Activated CD8-positive, alpha-beta memory T cell treated with anti-CD3 and anti-CD28 coated beads, Interleukin-2, amount 50 U/mL, for 1 hour (primary cell): Measurements from ENCODE around the gene CKS1B.
A peak's percentile ranks its signal among the peaks of the same experiment; 100 is the strongest.

Source experiments
- DNase-seq: peaks from one replicate; pipeline ENCODE4 v3.0.0-alpha.2; 2020; ENCODE audit errors: extremely low read depth

Gene CKS1B

DNA sequence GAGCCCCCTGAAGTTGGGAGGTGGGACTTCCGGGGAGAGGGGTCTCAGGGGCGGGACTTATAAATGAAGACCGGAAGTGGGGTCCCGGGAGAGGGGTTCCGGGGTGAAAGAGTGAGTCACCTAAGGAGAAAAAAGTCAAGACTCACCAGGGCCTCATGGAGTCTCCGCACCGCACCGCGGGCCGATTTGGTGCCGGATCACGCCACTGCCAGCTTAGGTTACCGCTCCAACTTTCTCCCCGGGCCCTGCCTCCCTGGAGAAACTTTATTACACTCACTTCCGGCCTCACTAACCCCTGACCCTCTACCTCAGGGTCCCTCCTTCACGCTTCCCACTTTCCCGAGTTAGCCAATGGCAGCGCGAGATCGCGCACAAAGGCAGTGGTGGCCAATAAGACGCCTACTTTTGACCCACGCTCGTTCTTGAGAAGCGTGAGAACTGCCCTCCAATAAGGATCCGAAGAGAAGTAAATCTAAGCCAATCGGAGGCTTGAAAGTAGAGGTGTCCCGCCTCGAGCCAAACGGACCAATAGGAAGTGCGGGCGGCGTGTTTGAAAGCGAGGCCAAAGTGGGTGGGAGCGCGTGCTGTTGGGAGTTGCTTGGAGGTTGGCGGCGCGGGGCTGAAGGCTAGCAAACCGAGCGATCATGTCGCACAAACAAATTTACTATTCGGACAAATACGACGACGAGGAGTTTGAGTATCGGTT is at the start of gene CKS1B:
CKS1B (plus strand) TSS at position 580 of the 706 bp plus-strand sequence; CDS start at position 645, 65 bp downstream.
- DNase-seq, result peak; percentile 97

DNA sequence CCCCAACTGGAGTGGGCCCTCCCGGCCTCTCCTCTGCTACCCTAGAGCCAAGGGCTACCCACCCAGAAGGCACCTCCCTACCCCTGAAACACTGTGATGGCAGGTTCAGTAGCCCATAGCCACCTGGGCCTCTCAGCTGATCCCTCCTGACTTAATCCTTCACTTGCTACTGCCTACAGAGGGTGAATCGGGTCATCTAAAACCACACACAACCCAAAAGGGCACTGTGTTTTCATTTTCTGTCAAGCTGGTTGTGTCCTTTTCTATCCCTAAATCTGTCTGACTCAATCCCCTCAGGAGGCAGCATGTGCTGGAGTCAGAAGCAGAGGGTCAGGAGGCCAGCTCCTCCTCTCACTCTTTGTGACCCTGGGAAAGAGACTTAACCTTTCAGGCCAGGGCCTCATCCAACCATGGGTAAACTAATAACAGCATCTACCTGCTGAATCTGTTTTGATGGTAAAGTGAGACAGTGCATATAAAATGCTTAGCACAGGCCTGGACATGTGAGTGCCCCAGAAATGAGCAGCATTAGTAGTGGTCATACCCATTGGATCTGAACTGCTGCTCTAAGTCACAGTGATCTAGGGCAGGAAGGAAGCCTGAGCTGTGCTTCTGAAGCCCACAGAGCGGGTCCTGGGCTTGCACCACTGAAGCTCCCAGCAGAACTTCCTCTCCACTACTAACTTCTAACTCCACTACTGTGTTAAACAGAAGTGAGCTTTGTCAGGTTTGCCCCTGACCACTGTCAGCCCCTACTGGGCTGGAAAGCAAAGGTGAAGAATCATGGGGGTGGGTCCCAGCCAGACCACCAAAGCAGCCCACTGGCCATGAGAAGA is 48.9 kb upstream of the CKS1B start:
- DNase-seq, result no peak

DNA sequence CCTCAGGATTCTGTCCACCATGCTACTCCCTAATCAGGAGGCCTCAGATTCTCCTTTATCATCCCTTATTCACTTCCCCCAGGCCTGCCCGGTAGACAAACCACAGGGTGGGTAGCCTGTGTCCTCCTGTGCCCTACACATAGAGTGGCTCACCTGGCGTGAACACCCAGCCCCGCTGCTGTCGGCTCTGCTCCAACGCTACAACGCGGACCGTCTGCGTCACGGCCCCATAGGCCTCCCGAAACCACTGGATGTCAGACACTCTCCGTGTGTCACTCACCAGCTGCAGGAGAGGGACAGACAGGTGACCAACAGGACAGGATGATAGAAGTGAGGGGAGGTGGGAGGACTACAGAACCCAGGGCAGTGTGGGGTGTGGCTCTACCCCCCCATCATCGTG is 48.3 kb upstream of the CKS1B start:
- DNase-seq, result no peak

DNA sequence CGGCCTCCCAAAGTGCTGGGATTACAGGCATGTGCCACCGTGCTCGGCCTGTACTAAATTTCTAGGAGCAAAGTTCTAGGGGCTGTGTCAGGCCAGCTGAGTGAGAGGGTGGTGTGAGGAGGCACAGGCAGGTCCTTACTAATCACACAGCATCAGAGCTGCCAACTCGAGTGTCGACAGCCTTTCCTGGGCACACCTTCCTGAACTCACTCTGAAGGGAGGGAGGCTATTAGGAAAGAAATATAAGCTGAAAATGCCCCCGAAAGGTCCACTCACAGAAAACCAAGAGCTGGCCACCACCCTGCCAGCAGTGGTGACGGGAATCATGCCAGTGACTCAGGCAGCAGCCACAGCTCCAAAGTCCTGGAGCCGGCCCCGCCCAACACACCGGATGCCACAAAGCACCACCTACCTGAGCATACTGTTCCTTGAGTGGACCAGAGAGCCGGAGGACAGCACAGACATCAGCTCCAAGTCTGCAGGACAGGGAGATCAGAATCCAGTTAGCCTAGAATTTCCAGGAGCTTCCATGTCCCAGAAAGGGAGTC is 42.5 kb upstream of the CKS1B start:
- DNase-seq, result no peak

DNA sequence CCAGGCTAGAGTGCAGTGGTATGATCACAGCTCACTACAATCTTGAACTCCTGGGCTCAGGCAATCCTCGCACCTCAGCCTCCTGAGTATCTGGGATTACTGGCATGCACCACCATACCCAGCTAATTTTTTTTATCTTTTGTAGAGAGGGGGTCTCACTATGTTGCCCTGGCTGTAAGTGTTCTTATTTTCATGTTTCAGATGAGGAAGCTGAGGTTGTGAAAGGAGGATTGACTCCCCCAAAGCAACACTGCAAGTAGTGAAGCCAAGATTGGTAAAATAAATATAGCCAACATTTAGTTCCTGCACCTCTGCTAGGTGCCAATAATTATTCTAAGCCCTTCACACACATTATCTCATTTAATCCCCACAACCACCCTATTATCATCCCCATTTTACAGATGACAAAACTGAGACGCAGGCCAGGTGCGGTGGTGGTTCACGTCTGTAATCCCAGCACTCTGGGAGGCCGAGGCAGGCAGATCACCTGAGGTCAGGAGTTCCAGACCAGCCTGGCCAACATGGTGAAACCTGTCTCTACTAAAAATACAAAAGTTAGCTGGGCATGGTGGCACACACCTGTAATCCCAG is 40.0 kb upstream of the CKS1B start:
- no peak for DNase-seq

DNA sequence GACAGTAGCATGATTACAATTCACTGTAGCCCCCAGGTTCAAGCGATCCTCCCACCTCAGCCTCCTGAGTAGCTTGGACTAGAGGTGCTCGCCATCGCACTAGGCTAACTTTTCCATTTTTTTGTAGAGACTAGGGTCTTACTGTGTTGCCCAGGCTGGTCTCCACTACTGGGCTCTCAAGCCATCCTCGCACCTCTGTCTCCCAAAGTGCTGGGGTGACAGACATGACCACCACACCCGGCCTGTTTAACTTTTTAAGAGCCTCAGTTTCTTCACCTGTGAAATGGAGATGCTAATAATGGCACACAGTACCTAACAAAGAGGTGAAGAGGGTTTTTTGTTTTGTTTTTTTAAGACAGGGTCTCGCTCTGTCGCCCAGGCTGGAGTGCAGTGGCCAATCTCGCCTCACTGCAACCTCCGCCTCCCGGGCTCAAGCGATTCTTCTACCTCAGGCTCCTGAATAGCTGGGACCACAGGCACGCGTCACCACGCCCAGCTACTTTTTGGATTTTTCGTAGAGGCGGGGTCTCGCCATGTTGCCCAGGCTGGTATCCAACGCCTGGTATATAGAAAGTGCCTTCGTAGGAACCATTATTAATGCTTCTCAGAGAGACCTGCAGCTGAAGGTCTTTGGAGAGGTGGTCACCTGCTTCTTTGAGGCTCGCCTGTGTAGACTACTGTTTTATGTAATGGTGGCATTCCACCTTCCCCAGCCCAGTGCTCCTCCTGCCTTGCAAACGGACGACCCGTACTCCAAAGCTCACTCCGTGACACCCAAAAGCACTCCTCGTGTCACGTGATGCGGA is 38.5 kb upstream of the CKS1B start:
- no peak for DNase-seq

DNA sequence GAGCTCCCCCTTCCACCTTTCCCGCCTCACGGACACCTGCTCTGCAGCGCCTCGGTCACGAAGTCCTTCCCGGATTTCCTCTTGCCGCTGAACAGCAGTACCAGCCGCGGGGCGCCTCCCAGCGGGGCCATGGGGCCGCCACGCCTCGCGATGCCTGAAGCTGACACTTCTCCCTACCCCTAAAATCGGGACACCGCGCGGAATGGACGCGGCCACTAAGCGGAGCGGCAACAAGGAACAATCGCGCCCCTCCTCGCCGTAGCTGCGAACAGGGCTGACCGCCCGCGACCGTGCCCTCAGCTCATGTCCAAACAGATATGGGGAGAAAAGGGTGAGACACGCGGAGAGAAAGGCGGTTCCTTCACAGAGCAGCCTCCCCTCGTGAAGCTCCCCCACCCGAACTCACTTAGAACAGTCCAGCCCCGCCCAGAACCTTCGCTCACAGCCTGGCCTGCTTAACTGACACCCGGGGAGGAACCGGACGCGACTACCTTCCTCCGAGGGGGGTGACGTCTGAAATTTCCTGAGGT is 37.9 kb upstream of the CKS1B start, which contains the start of gene PMVK:
PMVK (minus strand) TSS at position 165 of the 530 bp plus-strand sequence; CDS start at position 131, 34 bp downstream.
- DNase-seq, result peak; percentile 94

DNA sequence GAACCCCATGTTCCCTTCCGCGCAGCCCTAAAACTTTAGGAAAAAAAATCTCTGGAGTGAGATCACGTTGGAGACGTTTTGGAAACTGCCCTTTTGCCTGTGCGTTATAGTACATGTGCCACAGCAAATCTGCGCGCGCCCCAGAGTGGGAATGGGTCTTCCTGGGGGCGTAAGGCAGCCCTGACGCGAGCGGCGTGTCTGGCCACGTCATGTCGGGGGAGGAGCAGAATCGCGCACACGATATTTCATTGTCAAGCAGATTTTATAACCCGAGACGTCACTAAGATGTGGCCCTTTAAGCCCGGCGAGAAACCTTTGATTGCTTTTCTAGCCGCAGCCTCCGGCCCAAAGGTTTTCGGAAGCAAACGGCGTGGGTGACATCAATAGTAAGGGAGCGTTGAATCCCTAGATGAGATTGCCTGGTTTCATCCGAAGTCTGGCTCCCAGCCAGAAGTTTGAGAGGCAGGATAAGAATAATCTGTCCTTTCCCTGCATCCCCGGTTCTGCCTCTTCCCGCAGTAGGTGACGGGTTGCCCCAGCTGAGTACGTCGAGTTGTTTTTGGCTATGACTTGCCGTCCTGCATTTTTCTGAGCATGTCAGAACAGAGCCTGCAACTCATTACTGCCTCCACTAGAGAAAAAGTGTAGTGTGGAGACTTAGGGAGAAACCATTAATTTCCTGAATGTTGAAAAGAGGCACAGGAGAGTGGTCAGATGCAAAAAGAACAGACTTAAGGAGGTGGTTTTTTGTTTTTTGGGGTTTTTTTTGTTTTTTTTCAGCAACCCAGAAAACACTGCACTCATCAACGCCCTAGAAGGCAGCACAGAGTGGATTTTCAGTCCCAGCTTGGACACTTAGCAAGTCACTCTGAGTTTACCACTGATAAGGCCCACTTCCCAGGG is 37.1 kb upstream of the CKS1B start:
- peak; percentile 78 for DNase-seq

DNA sequence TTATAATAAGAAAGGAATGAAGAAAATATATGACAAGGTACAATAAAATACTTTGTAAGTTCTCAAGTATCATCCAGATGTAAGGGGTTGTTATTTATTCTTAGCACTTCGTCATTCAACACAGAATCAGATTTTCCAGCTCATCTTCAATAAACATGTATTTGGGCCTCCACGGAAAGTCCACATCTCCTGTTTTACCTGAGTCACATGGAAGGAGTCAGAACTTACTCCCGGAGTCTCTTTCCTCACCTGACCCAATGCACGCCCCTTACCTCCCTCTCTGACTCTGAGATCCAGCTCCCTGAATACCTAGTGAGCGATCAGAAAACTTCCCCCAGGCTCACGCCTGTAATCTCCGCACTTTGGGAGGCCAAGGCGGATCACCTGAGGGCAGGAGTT is 36.5 kb upstream of the CKS1B start:
- no peak for DNase-seq

DNA sequence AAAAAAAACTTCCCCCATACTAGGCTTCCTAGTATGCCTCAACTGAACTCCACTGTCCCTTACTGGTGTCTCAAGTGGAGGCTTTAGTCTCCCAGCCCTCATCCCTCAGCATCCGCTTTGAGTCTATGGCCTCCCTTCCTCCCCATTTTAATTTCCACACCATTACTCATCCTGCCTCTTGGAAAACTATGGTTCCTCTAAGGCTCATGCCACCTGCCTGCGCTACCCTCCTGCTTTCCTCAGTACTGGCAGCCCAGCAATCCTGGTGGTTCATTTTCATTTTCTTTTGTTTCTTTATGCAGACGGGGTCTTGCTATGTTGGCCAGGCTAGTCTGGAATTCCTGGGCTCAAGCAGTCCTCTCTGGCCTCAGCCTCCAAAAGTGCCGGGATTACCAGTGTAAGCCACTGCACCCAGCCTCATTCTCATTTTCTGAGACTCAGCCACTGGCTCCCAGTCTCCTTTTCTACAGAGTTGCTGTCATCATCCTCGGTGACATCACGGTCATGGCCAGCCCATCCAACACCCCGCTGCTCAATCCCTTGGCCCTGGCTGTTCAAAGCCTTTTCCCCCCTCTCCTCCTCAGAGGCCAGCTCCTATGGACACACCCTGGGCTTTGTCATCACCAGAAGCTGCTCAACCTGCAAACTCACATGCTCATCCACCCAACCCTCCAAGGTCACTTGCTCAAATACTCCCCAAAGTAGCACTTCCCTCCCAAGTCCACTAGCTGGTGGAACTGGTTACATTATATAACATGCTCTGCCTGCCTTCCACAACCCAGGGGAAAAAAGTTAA is 35.7 kb upstream of the CKS1B start:
- no peak for DNase-seq

DNA sequence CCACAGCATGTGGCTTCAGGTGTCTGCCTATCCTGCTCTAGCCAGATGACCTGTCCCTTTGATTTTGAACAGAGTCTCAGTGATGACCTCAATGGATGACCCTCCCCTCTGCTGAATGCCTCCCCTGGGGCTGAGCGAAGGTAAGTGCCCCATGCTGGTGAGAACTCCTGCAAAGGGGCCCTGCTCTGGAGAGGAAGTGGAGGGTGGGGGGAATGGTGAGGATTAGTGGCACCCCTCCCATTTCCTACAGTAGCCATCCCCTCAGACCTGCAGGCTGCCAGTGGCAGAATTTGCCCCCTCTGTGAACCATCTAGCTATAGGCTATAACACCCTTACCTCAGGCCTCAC is 34.3 kb upstream of the CKS1B start:
- DNase-seq, result no peak

DNA sequence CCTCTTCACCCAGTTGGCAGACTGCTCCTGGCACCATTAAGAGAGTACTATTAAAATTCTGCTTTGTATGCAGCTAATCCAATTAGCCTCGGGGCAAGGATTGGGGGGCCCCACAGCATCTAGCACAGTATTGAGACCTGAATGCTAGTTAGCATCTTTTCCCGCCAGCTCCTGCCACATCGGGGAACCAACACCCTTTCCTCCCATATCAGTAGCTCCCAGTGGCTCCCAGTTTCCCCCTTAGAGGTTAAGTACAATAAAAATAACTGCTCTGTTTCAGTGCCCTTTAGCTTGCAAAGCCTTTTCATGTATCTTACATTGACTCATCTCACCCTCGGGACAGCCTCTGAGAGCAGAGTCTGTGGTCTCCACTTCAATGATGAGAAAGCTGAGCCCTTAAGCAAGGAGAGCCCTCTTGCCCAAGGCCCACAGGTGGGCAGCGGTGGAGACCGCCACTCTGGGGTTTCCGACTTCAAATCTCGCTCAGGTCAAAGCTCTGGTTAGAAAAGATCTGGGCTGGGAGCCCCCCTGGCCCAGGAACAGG is 33.8 kb upstream of the CKS1B start:
- no peak for DNase-seq

DNA sequence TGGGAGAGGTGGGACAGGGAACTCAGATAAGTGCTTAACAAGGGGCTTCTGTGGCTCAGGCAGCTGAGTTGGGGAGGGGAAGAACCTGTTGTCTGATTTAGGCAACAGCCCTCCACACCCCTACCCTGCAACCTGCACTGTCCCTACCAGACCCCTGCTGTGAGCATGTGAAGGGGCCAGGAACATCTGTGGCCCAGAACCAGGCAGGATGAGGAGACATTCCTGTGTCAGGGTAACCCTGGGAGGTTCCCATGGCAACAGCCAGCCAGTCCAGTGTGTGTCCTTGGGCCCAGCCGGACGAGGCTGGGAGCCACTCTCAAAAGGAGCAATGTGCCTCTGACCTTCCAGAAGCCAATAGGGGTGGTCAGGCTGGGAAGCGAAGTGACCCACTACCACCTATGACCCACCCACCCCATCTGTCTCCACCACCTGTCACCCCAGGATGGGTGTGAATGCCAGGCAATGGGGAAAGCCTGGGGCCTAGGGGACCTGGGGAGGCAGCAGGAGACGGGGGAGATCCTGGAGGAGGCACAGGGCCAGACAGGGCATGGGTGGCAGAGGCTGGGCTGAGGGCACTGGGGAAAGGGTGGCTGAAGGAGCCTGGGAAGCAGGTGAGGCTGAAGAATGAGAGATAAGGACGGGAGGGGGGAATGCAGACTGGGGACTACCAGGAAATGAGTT is 33.0 kb upstream of the CKS1B start:
- no peak for DNase-seq

DNA sequence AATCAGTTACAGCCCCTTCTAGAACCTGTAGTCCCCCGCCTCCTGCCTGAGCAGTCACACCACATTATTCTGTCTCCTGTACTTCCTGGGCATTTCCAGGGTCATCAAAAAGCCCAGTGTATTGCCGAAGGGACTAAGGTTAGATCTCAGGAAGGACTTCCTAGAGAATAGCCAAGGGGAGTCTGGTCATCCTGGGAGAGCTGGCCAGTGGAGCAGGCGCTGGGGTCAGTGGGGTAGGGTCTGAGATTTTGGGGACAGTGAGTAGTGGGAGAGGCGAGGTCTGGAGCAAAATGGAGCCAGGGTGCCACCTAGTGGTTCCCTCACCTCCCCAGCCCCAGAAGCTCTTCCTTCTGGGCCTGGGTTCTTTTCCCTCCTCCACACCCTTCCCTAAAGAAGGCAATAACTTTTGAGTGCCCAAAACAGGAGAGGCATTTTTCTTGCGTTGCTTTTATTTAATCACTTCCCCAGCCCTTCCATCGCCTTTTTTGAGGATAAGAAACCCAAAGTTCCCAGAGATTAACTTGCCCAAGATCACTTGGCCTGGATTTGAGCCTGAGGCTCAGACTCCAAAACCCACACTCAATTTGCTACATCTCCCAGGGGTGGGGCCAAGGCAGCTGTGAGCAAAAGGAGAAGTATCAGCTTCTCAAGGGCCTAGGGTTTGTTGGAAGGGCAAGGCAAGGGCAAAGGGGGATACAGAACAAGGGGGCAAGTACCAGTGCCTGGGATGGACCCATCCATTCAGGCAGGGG is 30.7 kb upstream of the CKS1B start:
- DNase-seq, result no peak

DNA sequence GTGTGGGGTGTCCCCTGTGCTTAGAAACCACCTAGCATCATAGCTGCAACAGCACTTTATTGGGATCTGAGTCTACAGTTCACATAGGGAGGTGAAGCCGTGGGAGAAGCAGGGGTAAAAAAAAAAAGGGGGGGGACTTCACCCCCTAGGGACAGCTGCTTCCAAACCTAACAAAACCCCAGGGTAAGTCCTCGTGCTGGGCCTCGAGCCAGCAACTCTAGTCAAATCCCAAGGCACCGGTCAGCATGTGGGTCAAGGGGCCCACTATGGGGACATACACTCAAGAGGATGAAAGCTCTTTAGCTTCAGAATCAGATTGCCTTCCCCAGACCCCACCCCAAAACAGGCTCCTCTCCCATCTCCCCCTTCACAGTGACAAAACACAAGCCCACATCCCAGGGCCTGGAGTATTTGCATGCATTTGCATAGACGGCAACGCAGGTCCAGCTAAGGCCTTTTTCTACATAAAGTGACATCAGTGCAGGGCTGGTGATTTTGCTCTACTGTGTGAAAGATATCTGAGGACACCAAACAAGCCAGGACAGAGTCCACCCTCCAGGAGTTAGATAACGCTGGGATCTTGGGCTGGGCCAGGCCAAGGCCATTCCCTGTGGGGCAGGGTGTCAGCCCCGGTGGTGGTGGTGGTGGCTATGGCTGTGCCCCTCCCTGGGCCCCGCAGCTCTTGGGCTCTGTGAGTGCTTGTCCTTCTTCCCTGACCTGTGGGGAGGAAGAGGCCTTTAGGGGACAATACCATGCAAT is 29.9 kb upstream of the CKS1B start:
- DNase-seq, result no peak

DNA sequence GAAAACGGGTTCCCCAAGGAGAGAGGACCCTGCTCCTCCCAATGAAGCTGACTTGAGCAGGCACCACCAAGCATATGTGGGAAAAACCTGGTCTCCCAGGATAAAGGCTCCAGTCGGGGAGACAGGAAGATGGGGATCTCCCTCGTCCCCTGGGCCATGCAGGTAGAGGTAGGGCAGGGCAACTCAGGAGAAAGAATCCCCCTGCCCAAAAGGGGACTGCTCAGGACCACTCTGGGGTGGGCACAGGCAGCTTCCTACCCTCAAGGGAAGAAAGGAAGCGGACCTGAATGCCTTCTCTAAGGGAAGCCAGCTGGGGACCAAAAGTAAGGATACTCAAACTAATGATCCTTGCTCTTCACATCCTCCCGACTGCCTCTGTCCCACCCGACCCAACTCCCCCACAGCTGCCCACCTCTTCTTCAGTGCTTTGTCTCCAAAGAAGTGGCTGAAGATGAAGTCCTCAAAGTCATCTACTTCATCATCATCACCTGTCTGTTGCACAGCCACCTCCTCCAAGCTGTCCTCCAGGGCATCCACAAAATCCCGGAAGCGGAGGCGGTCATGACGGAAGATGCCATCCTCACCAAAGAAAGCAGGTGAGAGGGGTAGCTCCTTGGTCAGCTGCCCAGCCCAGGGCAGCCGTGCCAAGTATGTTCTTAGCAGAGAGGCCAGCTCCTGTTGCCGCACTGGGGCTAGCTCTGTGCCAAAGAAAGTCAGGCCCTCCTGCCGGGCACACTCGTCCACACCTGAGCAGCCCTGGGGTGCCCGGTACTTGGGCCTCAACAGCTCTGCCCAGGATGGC is 29.1 kb upstream of the CKS1B start:
- no peak for DNase-seq
